Activated T-helper 1 cell treated with Interleukin-2 at 50 U/mL for 16 hours (primary cell): ENCODE measurements around the gene TMEM38B.
"Not testable (repeated sequence)": the region's sequence is repeated elsewhere in the genome, so short reads cannot be mapped to it uniquely, and the experiment has no call there.

Experiments used
- DNase-seq: peaks from one replicate; pipeline ENCODE4 v3.0.0-alpha.2; 2020; ENCODE audit warnings: low read depth

Gene TMEM38B

DNA sequence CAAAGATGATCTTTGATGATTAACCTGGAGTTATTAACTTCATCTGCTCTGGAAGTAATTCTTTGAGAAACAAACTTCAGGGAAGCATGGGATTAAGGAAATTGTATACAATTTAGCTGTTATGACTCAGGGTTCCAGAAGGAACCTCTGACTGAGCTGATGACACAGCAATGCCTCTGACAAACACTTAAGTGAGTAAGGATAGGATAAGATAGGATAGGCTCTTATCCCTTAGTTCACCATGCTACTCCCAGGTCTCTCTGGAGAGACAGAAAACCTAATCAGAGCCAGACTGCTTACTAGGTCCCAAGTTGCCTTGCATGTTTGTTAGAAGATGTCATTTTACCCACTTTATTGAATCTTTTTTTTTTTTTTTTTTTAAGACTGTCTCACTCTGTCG, 12.6 kb upstream of the TMEM38B start:
- DNase-seq: no peak

DNA sequence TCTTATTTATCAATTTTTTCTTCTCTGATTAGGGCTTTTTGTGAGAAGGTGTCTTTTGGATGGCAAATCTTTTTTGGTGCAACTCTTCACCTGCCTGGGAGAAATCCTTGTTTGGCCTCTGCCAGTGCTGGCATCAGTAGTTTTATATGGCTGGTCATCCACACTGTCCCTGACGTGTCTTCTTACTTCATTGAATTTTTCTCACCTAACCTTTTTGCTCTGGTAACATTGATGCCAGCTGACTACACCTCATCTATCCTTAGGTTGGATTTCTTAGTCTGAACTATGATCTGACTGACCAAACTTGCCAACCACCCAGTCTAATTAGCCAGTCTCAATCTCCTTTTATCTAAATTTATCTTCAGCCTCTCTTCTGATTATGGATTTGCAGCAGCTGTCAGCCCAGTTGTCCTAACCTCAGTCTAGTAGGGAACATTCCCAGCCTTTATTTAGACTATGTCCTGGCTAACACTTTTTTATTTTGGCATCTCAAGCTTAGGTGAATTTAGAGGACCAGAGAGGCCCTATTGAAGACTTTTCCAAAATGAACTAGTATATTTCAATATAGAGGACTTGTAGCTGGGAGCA, 10.6 kb upstream of the TMEM38B start:
- DNase-seq: no peak

DNA sequence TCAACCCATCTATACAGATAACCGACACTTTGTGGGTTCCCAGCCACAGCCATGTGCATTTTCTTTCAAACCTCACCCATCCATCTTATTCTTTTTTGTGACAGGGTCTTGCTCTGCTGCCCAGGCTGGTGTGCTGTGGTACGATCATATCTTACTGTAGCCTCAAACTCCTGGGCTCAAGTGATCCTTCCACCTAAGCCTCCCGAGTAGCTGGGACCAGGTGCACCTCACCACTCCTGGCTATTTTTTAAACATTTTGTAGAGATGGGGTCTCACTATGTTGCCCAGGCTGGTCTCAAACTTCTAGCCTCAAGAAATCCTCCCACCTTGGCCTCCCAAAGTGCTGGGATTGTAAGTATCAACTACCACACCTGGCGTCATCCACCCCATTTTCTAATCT, 7.4 kb upstream of the TMEM38B start:
- DNase-seq: no peak

DNA sequence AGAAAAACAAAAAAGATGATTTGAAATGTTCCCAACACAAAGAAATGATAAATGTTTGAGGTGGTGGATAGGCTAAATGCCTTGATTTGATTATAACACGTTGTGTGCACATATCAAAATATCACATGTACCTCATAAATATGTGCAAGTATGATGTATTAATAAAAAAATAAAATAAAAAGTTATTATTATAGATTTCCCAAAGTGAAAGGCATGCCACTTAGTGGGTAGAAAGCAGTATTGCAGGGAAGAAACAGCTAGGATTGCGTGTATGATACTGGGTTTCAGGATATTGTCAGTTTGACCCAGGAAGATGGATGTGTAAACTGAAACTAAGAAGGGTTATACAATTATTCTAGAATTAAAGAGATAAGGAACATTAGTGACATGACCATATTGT, 3.6 kb upstream of the TMEM38B start:
- DNase-seq: no peak

DNA sequence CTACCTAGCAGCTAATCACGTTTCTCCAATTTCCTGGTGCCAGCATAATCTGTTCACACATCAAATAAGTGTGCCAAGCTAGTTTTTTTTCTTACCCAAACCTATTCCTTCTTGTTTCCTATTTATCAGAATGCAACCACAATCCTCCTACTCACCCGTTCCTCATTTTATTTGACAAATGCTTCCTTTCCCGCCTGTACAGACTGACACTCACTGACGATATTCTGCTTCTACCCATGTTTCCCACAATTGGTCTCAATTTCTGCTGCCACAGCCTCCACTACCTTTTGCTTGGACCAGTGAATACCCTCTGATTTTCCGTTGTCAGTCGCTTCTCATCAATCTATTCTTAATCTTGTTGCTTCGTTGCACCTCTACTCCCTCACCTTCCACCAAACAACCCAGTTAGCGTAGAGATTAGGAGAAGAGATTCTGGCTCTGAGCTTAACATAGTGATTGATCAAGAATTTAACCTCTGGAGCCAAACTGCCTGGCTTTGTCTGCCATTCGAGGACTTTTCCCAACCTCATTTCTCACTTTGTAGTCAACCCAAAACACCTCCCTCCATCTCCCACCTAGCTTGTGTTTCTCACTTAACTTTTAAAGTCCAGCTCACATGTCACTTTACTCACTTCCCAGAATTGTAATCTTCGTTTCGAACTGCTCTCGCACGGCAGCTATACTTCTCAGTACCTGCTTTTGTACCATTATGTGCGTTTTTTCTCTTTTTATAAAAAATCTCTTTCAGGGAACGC, 729 bp upstream of the TMEM38B start:
- no peak for DNase-seq

DNA sequence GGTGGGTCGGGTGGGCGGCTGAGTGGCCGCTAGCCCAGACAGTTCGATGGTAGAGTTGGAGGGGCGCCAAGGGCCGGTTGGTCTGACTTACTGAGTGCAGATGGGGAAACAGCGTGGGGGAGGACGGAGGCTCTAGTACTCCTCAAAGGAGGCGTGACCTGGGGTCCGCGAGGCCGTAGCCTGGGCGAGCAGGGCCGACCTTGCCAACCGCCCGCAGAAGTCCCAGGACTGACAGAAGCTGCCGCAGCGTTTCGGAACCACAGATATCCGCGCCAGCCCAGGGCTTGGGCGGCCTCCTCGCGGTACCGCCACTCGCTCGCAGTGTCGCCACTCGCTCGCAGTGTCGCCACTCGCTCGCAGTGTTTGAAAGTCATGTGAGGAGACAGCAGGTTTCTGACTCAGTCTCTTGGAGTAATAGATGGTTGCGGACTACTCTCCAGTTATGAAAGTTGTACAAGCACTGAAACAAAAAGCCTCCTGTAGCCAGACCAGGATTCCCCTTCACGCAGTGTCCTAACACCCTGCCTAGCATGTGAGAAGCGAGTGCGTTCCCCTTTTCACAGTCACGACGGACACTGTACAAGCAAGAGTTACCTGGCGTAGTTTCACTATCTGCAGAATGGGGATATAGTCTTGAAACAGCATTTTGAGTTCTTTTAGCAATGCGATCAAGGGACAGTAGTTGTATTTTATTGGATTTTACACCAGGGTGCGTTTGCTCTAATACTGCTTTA, 674 bp downstream of the TMEM38B start:
- peak; percentile 34 for DNase-seq

DNA sequence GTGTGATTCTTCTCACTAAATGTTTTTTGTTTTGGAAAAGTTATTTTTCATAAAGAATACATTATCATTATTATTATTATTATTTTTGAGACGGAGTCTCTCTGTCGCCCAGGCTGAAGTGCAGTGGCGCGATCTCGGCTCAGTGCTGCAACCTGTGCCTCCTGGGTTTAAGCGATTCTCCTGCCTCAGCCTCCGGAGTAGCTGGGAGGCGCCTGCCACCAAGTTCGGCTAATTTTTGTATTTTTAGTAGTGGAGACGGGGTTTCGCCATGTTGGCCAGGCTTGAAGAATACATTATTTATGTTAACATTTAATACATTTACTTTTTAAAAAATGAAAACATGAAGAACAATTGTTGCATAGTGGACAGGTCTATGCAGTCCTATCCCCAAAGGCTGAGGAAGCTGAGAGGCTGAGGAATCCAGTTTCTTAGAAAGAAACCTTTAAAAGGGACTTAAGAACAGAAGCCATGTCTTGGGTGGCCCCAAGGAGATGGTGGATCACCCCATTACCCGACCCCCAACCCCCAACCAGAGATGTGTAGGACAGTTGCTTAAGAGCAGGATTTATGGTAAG, 2.0 kb downstream of the TMEM38B start:
- DNase-seq: no peak

DNA sequence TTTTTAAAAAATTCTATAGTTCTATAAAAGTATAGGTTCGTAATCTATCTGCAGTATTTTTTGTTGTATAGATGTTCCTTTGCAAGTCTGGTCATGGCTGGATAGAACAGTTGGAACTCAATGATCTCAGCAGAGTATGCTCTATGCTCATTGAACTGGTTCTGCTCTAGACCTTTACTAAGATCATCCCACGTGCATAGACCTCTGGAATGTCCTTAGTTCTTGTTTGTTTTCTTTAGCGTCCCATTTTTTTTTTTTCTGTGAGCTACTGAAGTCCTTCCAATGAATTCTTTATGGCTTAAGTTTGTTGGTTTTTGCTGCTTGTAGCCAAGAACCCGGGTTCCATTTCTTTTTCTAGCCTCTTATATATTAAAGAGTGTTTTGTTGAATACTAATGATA, 3.5 kb downstream of the TMEM38B start:
- DNase-seq: no peak

DNA sequence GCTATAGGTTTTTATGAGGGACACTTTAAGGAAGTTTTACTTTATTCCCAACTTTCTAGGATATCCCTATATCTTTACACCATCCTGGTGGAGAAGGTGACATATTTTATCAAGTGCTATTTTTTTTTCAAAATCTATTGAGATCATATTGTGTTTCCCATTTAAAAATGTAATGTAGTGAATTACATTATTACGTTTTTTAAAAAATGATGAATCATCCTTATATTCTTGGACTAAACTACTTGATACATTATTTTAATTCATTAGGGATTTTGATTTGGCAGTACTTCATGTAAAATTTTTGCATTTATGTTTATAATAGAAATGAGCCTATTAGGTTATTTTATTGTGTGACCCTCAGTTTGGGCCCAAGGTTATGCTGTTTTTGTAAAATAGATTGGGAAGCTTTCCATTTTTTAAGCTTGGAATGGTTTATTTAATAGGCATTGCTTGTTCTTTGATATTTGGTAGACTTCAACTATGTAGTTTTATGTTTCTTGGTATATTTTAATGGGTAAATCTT, 4.1 kb downstream of the TMEM38B start:
- DNase-seq: no peak

DNA sequence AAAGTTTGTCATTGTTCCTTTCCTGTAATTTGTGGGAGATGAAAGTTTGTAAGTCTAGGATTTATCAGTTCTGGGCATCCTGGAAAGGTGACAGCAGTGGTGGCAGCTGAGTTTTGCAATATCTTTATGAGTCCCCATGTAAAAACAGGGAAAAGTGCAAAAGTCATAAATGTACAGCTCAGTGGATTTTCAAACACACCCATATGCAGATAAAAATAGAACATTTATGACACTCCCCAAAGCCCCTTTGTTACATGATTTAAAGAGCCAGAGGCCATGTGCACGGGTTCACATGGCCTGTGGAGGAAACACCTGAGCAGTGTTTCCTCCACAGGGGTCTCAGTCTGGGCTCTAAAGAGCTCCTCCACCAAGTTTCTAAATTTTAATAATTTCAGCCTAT, 6.3 kb downstream of the TMEM38B start:
- no peak for DNase-seq

DNA sequence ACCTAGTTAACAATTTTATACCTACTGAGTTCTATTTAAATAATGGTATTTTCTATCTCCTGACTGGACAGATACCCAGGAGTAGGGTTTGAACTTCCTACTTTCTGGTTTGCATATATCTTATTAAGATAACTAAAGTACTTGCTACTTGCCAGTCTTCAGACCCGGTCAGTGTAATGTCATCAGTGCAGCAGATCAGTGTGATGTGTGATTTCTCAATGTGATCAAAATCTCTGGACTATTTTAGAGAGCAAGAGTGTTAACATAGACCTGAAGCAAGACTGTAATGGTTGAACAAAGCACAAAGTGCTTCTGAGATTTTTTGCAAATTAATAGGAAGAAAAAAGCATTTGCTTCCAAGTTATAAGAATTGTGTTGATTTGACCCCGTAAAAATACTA, 6.8 kb downstream of the TMEM38B start:
- DNase-seq: no peak

DNA sequence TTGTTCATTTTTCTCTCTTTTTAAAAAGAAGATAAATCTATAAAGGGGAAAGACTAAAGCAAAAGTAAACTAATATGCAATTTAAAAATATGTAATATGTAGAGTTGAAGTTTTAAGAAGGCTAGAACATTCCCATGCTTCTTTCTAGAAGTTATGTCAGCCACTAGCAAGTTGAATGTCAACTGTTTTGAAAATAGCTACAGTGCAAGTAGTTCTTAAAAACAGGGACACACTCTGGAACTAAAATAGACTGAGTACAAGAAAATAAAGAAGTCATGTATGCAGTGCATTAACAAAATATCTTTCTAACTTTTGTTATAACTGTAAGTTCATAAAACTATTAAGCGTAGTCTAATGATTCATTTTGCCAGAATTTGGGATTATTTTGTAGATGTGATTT, 7.9 kb downstream of the TMEM38B start:
- no peak for DNase-seq

DNA sequence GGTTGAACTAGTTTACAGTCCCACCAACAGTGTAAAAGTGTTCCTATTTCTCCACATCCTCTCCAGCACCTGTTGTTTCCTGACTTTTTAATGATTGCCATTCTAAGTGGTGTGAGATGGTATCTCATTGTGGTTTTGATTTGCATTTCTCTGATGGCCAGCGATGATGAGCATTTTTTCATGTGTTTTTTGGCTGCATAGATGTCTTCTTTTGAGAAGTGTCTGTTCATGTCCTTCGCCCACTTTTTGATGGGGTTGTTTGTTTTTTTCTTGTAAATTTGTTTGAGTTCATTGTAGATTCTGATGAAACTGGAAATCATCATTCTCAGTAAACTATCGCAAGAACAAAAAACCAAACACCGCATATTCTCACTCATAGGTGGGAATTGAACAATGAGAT, 9.3 kb downstream of the TMEM38B start:
- DNase-seq: not testable (repeated sequence)

DNA sequence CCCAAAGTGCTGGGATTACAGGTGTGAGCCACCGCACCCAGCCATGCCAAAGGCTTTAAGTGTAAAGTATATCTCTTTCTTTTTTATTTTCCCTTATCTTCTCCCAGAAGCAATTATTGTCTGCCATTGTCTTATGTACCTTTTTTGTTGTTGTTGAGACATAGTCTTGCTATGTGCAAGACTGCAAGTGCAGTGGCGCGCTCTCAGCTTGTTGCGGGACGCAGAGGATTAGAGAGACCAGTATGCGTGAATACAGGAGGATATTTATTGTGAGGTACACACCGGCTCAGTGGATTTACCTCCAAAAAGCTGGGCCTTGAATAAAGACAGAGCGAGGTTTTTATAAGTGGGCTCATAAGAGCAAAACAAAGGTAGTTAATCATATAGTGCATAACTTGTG, 11.8 kb downstream of the TMEM38B start:
- no peak for DNase-seq

DNA sequence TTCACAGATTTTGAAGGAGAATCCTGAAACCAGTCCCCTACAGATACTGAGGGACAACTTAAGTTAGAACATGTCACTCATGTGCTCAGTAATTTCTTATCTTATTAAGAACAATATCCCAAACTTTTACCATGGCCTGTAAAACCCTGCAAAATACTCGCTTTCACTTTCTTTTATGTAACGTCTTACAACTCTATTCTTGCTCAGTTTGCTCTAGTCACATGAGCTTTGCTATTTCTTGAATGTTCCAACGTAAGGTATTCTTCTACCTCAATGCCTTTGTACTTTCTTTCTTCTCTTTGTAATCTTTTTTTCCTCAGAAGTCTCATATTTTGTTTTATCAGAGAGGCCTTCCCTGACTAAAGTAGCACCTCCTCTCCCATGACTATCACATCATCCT, 14.1 kb downstream of the TMEM38B start:
- no peak for DNase-seq

DNA sequence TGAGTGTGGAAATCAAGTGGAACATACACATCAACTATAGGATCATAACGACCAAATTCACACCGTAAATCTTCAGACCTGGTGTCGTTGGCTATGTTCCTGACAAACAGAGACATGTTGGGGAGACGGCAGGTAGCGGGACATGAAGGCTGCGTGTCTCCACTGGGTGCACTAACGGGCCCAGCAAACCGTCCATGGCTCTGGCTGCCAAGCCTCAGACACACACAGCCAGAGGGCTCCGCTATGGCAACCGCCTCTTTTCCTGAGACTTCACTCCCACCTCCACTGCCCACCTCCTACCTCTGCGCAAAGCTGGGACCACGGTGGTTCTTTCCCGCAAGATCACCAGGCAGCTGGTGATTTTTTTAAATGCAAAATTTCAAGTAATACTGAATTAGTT, 16.3 kb downstream of the TMEM38B start:
- no peak for DNase-seq

DNA sequence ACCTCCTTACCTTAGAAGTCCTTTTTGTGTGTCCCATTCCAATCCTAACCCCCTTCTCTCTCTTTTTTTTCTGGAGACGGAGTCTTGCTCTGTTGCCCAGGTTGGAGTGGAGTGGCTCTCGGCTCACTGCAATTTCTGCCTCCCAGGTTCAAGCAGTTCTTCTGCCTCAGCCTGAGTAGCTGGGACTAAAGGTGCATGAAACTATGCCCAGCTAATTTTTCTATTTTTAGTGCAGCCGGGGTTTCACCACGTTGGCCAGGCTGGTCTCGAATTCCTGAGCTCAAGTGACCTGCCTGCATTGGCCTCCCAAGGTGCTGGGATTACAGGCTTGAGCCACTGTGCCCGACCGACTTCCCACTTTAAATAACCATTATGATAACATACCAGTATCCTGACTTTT, 17.5 kb downstream of the TMEM38B start:
- no peak for DNase-seq

DNA sequence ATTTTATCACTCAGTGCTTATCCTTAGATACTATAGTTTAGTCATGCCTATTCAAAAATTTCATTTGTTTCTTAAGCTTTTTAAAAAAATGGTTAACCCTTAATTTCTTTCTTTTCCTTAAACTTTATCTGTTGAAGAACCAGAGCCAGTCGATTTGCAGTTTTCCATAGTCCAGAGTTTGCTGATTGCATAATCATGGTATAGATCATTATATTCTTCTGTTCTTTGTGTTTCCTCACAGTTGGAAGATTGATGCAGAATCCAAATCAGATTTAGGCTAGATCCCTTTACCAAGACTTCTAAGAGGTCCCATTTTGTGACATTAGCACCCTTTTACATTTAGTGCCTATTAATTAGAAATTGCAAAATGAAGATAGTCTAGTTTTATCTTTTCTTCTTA, 18.0 kb downstream of the TMEM38B start:
- no peak for DNase-seq

DNA sequence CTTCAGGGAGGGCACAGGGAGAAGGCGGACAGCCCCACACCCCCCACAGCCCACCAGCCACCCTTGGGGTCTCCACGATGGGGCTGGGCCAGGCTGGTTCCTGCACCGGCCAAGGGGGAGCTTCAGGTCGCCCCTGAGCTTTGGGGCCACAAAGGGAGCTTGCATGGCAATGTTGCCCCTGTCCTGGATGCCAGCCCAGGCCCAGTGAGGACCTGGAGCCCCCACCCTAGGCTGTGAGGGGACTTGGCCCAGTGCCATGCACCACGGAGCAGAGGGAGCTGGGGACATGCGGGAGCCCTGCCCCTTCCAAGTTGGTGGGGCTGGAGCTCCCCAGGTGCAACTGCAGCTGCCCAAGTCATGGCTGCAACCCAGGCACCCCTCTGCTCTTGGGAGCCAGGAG, 18.4 kb downstream of the TMEM38B start:
- no peak for DNase-seq

DNA sequence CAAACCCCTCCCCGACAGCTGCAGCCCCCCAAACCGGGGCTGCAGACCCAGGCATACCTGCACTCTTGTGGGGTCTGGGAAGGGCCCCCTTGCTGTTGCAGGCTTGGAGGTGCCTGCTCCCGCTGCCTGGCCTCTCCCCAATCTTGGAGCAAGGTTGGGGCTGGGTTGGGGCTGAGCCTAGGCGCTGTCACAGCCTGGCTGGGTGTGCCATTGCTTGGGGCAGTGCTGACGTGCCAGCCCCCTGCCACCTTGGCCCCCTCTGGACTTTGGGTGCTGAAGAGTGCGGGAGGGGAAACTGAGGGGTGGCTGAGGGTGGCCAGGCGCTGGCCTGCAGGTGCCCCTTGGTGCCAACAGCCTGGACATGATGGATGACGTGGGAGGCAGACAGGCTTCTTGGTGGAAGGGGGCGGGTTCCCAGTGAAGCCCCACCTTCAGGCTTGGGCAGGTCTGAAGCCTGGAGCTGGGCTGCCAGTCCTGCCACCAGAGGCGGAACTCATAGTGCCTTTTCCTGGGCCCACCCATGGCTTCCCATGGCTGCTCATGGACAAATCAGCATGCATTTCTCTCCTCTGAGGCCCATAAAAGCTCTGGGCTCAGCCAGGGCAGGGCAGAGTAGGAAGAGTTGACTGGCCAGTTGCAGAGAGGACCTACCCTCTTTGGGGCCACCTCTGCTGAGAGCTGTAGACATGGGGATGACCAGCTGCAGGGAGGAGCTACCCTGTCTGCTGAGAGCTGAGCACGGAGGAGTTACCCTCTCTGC, 19.1 kb downstream of the TMEM38B start:
- DNase-seq: no peak

DNA sequence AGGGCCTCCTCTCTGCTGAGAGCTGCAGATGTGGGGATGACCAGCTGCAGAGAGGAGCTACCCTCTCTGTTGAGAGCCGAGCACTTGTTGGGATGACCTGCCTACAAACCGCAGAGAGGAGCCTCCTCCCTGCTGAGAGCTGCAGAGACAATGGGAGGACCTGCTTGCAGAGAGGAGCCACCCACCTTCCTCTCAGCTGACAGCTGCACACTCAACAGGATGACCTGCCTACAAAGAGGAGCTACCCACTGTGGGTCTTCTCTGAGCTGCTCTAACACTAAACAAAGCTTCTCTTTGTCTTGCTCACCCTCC, 19.6 kb downstream of the TMEM38B start:
- no peak for DNase-seq

DNA sequence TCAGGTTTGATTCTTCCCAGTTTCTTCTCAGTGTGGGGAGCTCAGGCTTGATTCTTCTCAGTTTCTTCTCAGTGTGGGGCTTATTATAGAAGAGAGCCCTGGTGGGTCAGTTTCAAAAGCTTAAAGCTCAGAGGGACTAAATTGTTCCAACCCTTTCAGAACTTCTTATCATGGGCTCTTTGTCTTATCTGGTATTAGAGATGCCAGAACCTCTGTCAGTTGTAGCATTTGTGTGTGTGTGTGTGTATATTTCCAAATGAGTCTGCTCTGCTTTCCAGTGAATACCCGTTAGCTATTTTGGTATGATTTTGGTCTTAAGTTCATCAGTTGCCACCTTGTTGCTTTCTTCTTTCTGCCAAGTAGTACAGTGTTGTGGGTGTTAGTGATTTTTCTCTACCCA, 21.8 kb downstream of the TMEM38B start:
- DNase-seq: no peak
